Measurements from ENCODE around the gene ANKRD42.
"Not testable (repeated sequence)": the region's sequence is repeated elsewhere in the genome, so short reads cannot be mapped to it uniquely, and the experiment has no call there.

Gene ANKRD42

DNA sequence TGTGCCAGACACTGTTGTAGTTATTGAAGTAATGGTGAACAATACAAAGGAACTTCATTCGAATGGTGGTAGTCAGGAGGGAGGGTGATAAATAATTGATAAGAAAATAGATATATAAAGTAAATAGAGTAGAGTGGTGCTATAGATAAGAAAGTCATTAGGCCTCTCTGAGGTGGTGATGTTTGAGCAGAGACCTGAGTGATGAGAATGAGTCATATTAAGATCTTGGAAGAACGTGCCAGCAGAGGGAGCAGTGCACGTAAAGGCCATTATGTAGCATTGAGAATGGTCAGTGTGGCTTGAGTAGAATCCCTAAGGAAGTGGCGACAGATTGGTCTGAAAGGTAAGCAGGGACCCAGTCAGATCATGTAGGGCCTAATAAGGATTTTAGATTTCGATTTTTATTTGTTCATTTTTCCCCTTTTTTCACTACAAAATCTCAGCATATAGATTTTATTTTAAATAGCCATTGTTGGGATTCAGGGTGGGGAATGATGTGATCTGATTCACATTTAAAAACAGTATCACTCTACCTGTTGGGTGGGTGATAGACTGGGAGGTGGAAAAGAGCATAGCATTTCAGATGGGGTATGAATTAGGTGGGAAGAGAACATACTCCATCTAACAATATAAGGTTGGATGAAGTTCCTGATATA, 47.9 kb downstream of the ANKRD42 start:
- peak; percentile 57 for DNase-seq (ENCODE audit: low spot score)

GRCh38 chr11:83249445-83249844, 55.9 kb downstream of the ANKRD42 start:
- no peak for DNase-seq (ENCODE audit: low spot score)

DNA sequence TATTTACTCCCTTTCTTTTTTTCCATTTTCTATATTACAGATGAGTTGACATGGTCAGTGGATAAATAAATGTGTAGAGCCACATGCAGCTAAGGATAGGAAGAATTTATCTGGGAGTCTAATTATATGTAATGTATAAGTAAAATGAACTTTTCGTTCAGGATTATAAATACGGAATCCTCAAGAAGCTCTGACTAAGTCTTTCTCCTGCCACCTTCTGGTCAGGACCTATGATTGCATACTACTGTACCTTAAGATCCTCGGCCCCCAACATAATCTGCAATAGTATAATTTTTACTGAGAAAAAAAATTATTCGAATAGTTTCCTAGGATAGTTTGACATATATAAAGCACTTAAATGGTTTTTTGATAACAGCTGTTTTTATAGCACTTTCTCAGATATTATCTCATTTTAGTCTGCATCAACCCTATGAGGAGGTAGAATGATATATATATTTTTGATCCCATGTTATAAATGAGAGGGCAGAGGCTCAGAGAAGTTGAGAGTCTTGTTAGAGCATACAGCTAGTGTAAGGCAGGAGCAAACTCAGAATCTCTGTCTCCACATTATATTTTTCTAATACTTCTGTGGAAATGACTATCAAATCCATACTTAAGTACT, 56.6 kb downstream of the ANKRD42 start:
- DNase-seq (ENCODE audit: low spot score), result peak; percentile 65

DNA sequence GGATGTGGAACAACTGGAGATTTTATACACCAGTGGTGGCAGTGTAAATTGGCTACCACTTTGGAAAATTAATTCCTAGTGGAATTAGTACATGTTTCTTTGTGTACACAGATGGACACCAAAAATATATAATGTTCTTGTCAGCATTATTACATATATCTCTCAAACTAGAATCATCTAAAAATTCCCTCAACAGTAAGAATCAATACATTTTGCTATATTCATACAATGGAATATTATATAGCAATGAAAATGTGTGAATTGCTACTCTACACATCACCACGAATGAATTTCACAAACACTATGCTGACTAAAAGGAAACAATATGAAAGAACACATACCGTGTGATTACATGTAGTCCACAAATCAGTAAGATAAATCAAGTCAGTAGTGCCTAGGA, 58.8 kb downstream of the ANKRD42 start:
- DNase-seq (ENCODE audit: low spot score), result no peak

DNA sequence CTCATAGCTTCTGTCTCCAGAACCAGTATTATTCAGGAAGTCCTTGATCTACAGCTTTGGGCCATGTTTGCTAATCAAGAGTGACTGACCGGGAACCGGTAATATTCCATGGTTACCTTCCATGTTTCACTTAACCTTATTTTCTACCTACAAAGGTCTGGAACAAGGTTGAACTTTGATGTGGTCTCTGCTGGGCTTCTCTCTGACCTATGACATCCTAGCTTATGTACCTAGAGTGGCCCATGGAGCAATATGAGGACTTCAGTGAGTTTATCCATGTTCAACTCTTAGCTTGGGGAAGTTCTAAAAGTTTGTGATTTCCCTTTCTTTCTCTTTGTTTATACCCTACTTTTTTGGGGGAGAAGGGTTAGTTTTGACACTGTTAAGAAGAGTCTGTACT, 59.4 kb downstream of the ANKRD42 start:
- DNase-seq (ENCODE audit: low spot score), result no peak

GRCh38 chr11:83255366-83255765, 61.9 kb downstream of the ANKRD42 start:
- no peak for DNase-seq (ENCODE audit: low spot score)

GRCh38 chr11:83256602-83257340, 63.3 kb downstream of the ANKRD42 start:
- no peak for DNase-seq (ENCODE audit: low spot score)

DNA sequence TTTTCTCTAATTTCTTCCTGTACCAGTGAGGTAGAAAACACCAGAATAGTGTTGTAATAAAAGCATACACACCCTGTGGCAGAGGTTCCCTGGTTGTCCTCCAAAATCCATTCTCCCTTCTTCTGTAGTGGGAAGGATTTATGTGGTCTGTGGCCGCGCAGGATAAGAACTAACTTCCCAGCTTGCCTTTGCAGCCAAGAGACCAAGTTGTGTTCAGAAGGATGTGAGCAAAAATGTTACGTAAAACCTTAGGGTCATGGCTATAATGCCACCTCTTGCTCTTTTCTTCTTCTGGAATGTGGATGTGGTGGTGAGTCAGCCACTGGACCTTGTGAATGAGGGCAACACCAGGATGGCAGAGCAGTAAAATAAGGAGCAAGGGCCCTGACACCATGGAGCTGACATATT, 64.3 kb downstream of the ANKRD42 start:
- DNase-seq (ENCODE audit: low spot score), result no peak

DNA sequence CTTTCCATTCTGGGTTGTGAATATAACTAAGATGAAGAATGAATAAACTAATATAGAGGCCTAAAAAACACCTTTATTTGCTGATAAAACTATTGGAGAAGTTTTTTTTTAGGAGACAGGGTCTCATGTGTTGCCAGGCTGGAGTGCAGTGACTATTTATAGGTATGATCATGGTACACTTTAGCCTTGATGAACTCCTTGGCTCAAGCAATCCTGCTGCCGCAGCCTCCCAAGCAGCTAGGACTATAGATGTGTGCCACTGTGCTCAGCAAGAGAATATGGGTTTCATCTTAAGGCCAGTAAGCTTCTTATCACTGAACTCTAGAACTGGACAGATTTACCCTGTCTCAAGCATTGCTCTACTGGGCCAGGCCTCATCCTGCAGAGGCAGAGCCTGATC, 66.0 kb downstream of the ANKRD42 start:
- no peak for DNase-seq (ENCODE audit: low spot score)

GRCh38 chr11:83265331-83265730, 71.8 kb downstream of the ANKRD42 start:
- DNase-seq (ENCODE audit: low spot score), result no peak

GRCh38 chr11:83269080-83269479, 75.6 kb downstream of the ANKRD42 start:
- not testable (repeated sequence) for DNase-seq (ENCODE audit: low spot score)

DNA sequence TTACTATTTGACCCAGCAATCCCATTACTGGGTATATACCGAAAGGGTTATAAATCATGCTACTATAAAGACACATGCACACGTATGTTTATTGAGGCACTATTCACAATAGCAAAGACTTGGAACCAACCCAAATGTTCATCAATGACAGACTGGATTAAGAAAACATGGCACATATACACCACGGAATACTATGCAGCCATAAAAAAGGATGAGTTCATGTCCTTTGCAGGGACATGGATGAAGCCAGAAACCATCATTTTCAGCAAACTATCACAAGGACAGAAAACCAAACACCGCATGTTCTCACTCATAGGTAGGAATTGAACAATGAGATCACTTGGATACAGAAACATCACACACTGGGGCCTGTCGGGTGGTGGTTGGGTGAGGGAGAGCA, 78.2 kb downstream of the ANKRD42 start:
- not testable (repeated sequence) for DNase-seq (ENCODE audit: low spot score)

DNA sequence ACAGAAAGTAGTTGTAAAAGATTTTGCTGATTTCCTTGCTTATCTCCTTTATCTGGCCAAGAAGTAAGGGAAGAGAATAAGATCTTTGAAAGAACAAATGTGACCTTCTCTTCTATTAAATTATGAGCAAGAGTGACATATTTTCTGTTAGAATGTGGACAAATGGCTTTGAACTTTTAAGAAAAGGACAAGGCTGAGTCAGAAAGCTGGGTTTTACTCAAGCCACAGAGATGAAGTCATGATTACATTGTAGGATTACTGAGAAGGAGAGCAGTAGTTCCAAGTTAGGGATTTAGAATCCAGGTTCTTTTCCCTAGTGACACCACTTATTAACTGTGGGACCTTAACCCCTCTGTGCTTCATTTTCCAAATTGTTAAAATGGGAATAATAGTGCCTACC, 79.1 kb downstream of the ANKRD42 start:
- no peak for DNase-seq (ENCODE audit: low spot score)

- no peak for DNase-seq (ENCODE audit: low spot score)
These were observed 82.6 kb downstream of the ANKRD42 start for GRCh38 chr11:83275888-83276641.

DNA sequence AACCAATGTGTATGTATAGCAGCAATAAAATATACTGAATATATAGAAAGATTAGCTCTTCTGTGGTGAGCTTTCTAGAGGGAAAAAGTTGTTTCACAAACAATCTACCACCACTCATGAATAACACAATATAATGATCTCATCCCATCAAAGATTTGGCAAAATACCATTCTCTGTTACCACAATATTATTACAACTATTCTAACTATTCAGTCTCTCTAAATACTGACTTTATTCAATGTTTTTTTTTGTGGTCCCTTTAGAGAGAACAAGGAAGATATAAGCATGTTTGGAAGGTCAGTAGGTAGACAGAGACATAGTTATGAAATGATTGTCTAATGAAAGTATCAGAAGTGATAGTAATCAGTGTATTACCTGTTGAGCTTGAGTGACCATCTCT, 84.8 kb downstream of the ANKRD42 start:
- DNase-seq (ENCODE audit: low spot score), result no peak

DNA sequence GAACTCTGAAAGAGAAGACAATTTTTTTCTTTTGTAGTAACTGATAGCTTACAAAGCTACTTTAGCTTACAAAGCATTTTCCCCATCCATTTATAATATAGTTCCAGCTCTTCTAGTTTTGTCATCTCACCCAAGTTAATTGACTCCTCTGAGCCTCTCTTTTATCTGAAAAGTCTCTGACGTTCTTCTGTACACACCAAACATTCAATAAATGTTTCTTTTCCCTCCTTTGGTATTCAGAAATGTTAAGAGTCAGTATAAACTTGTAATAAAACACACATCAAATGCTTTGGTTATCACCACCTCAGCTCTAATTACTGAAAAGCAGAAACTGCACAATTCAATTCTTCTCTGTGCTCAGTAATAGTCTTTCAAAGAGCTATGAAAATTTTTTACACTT, 86.7 kb downstream of the ANKRD42 start:
- DNase-seq (ENCODE audit: low spot score), result no peak

GRCh38 chr11:83282084-83282716, 88.7 kb downstream of the ANKRD42 start:
- no peak for DNase-seq (ENCODE audit: low spot score)

DNA sequence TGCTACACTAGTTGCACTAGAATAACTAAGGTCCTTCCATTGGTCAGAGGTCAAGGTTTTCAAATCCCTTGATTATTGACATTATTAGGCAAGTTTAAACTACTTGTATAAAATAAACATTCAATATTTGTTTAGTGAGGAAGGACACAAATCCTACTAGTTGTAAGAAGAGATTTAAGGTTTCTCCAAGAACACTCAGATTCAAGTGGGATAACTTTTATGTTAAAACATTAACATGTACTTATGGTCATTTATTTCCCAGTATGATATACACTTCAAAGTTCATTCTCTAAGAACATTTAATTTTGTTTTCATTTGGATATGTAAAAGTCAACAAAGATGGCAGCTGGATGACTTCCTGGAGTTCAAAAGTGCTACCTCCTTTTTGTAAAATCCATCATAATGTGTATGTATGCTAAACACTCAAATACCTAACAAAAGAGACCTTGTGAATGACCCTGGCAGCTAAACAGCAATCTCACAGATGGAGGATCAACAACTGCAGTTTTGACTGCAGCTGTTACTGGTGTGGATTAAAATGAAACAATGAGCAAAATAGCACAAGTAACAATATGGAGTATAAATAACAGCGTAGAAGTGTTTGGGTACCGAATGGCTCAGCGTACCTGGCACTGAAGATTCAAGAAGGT, 91.1 kb downstream of the ANKRD42 start:
- DNase-seq (ENCODE audit: low spot score), result peak; percentile 64

DNA sequence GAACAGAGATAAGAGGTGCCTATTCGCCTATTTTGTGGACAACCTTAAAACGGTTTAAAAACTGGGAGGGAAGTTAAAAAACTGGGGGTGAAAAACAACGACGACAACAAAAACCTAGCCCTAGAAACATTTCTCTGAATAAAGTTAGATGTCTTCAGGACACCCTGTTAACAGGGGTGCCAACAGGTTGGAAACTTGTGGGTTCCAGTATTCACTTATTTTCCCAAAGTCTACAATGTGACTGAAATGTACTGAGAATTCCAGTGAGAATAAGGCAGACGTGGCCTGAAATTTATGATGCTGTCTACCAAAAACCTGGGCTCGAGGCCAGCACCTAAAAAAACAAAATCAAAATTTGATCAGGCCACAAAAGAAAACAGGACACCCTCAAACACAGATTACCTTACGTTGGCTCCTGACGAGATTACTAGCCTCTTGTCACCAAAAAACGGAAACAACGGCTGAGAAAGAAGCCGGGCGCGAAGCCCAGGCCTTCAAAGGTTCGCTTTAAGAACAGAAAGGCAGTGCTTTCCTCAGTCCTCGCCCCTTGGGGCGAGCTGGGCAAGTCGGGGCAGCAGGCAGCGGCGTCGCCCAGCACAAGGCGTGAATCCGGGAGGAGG, 91.7 kb downstream of the ANKRD42 start:
- DNase-seq (ENCODE audit: low spot score), result no peak

DNA sequence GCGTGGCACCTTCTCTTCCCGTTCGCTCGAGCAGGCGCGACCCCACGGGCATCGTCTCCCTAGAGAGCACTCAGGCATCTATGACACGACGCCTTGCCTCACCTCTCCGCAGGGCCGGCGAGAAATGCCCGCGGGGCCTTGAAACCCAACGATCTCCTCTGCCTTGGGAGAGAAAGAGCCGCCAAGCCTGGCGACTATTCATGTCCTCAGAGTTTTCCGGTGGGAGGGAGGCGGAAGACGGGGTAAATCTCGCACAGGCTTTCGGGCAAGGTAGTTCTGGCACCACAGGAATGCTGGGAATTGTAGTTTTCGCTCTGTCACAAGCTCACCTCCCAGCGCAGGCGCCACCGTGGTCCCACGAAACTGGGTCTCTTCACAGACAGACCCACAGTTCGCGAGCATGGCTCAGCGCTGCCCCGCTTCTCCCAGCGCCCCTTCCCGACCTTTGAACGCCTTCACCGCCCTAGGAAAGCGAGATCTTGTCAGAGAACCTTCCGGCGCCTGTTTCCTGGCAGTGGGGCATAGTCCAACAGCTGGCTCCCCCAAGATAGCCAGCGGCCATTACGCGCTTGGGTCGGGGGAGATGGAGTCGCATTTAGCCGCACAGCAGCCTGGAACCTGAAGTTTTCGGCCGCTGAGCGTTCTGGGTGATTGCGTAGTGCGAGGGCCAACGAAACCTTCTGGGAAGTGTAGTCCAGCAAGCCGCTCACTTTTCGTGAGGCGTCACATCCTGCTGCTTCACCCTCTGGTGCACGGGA, 92.4 kb downstream of the ANKRD42 start, which contains the start of gene CCDC90B:
CCDC90B (minus strand) TSS at position 597 of the 758 bp plus-strand sequence; CDS start at position 202, 395 bp downstream.
- DNase-seq (ENCODE audit: low spot score), result peak; percentile 99

All from pons (tissue), 1 donor.